Cardiac muscle cell (in vitro differentiated cells and primary cell): Measurements from ENCODE around the gene VWA3B. TPM values are rescaled to one million over a fixed set of nuclear protein-coding genes. Genes with fewer than 3 reads are reported as not detected.
A peak's percentile ranks its signal among the peaks of the same experiment; 100 is the strongest.
"Not testable (repeated sequence)": the region's sequence is repeated elsewhere in the genome, so short reads cannot be mapped to it uniquely, and the experiment has no call there.

Experiments used
- DNase-seq, 2 donors: peaks; one replicate each; pipeline versions ENCODE4 v3.0.0 to v3.0.0-alpha.2; 2010 to 2017; ENCODE audit warnings: low read depth in 1 of 2, low spot score in 1 of 2
- H3K27ac ChIP-seq: fragments of 200-600 bp; sonication (generic); 2 replicates; pipeline ENCODE4 v1.5.1; 2016
- H3K27me3 ChIP-seq: fragments of 200-600 bp; sonication (generic); 2 replicates; pipeline ENCODE4 v1.6.0; 2016; ENCODE audit warnings: control low read depth
- H3K36me3 ChIP-seq: fragments of 200-600 bp; sonication (generic); 2 replicates; pipeline ENCODE4 v1.5.1; 2016; ENCODE audit warnings: control low read depth
- H3K4me1 ChIP-seq: fragments of 200-600 bp; sonication (generic); 2 replicates; pipeline ENCODE4 v1.8.1; 2017; ENCODE audit warnings: low read depth, mild to moderate bottlenecking, mixed run types
- H3K4me3 ChIP-seq: fragments of 200-600 bp; sonication (generic); 2 replicates; pipeline ENCODE4 v1.5.1; 2016; ENCODE audit warnings: mild to moderate bottlenecking
- H3K9me3 ChIP-seq: fragments of 200-600 bp; sonication (generic); 2 replicates; pipeline ENCODE4 v1.5.1; 2017; ENCODE audit warnings: low read depth, mild to moderate bottlenecking, control low read depth
- polyA plus RNA-seq: library from polyadenylated mRNA; unstranded; fragments of >200 nt; fragmentation: Nextera tagmentation; extraction: Ambion mirVana; gene quantifications from 2 replicates; pipeline ENCODE4 v1.2.1, GENCODE V29; 2016
- total RNA-seq: library from RNA; depleted of rRNA; stranded (reverse); fragments of >200 nt; gene quantifications from 2 replicates; pipeline ENCODE4 v1.2.3, GENCODE V29; 2016
- TF ChIP-seq, protein P1 (sequence below): IDR thresholded peaks from 2 replicates; pipeline ENCODE4 v1.5.1; 2012; ENCODE audit warnings: low read depth, mild to moderate bottlenecking, low read length

Gene VWA3B
- total and polyA plus RNA-seq, 2 experiments from 2014 or later: 0.09 TPM; not detected in 1

GRCh38 chr2:98140210-98140609 lies 53.2 kb downstream of the VWA3B start:
- TF ChIP-seq, protein P1, sequence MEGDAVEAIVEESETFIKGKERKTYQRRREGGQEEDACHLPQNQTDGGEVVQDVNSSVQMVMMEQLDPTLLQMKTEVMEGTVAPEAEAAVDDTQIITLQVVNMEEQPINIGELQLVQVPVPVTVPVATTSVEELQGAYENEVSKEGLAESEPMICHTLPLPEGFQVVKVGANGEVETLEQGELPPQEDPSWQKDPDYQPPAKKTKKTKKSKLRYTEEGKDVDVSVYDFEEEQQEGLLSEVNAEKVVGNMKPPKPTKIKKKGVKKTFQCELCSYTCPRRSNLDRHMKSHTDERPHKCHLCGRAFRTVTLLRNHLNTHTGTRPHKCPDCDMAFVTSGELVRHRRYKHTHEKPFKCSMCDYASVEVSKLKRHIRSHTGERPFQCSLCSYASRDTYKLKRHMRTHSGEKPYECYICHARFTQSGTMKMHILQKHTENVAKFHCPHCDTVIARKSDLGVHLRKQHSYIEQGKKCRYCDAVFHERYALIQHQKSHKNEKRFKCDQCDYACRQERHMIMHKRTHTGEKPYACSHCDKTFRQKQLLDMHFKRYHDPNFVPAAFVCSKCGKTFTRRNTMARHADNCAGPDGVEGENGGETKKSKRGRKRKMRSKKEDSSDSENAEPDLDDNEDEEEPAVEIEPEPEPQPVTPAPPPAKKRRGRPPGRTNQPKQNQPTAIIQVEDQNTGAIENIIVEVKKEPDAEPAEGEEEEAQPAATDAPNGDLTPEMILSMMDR: no peak
- Histone ChIP-seq H3K4me1 (no peaks in the 10 kb centered on the region), H3K4me3 (no peak overlapping the region), H3K27ac (no peak overlapping the region), H3K36me3 (no peaks in the 10 kb centered on the region), H3K27me3 (no peaks in the 10 kb centered on the region), H3K9me3 (no peaks in the 10 kb centered on the region)
- peak in 1 of 2 donors; percentile 42 for DNase-seq

GRCh38 chr2:98142106-98142791 lies 55.3 kb downstream of the VWA3B start:
- H3K4me3 ChIP-seq: no peak overlapping the region
- H3K36me3 ChIP-seq: no peaks in the 10 kb centered on the region
- H3K27me3 ChIP-seq: no peaks in the 10 kb centered on the region
- TF ChIP-seq, protein P1: no peak
- H3K27ac ChIP-seq: no peak overlapping the region
- no peaks in the 10 kb centered on the region for H3K9me3 ChIP-seq
- no peak for DNase-seq
- no peaks in the 10 kb centered on the region for H3K4me1 ChIP-seq

DNA sequence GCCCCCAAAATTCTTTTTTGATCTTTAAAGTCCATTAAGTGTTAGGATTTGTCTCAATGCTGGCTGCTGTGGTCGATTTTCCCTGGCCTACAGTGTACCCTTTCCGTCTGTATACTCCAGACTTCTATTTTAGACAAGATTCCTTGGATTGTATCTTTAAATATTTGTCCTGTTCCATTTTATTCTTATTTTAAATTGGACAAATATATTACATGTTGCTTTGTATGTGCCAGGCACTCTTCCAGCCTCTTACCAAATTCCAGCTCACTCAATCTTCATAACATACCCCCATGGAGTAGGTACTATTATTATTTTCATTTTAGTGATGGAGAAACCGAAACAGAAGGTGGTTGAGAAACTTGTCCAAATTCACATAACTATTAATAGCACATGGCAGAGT lies 58.1 kb downstream of the VWA3B start:
- no peak overlapping the region for H3K4me3 ChIP-seq
- no peaks in the 10 kb centered on the region for H3K27me3 ChIP-seq
- TF ChIP-seq, protein P1: no peak
- no peaks in the 10 kb centered on the region for H3K9me3 ChIP-seq
- no peak for DNase-seq
- H3K36me3 ChIP-seq: no peaks in the 10 kb centered on the region
- H3K27ac ChIP-seq: no peak overlapping the region
- H3K4me1 ChIP-seq: no peaks in the 10 kb centered on the region

GRCh38 chr2:98147900-98148299 lies 60.9 kb downstream of the VWA3B start:
- not testable (repeated sequence) for H3K36me3 ChIP-seq, H3K4me3 ChIP-seq, DNase-seq, H3K4me1 ChIP-seq, H3K27me3 ChIP-seq, H3K27ac ChIP-seq, H3K9me3 ChIP-seq

DNA sequence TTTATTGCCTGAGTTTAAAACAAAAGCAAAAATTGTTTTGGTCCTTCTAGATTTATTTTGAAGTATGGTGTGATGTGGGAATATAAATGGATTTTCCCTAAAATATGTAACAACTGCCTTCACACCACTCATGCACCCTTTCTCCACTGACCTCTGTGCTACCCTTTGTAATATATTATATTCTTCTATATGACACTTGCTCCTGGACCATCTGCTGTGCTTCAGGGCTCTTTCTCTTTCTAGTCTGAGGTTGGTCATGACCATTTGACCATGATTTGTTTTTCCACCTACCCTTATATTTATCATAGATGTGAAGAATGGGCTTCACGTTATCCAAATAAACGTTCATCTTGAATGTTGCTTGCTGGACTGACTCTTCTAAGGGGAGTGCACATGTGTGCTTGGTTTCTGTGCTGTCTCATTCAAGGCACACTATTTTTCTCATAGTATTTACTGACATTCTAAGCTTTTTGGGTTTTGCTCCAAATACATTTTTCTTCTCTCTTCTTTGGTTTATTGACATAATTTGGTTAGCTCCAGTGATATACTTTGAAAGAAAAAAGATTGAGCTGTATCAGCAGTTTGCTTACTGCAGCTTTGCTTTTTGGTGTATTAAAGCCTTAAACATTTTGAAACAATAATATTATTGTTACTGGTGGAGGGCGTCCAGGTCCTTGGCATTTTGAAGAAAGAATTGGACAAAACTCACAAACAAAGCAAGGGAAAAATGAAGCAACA lies 61.8 kb downstream of the VWA3B start:
- Histone ChIP-seq H3K27me3 (no peaks in the 10 kb centered on the region), H3K36me3 (no peaks in the 10 kb centered on the region), H3K27ac (no peak overlapping the region), H3K4me1 (peaks cover 6% of the 10 kb centered on the region), H3K9me3 (no peaks in the 10 kb centered on the region), H3K4me3 (no peak overlapping the region)
- TF ChIP-seq, protein P1: no peak
- no peak for DNase-seq

- H3K36me3 ChIP-seq: no peaks in the 10 kb centered on the region
- DNase-seq: peak; percentile 26 to 84
- H3K4me3 ChIP-seq: no peak overlapping the region
- H3K4me1 ChIP-seq: peaks cover 9% of the 10 kb centered on the region
- H3K9me3 ChIP-seq: no peaks in the 10 kb centered on the region
- no peak overlapping the region for H3K27ac ChIP-seq
- TF ChIP-seq, protein P1: no peak
- no peaks in the 10 kb centered on the region for H3K27me3 ChIP-seq
Observed at GRCh38 chr2:98149333-98149697, 62.3 kb downstream of the VWA3B start.
